ENCODE results near the gene TOM1L1. TPM values are rescaled to one million over a fixed set of nuclear protein-coding genes. Genes with fewer than 3 reads are reported as not detected.

TOM1L1 gene
- total RNA-seq, 1 donor from 2014 or later, result 9.0 TPM

DNA sequence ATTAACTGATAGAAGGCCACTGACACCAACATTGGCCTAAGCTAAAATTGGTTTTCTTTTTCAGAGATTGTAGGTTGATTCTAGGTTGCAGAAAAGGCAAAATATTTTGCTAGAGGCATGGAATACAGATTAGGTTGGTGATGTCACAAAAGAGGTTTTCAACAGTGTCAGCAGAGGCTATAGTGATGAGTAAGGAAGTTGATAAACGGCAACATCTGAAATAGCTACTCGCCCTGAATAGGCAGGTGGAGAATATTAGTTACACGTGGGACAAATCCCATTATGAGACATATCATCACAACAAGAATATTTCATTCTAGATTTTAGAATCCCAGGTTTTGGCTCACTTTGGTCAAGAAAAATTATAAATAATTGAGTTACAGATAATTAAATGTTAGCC is 1.5 kb upstream of the TOM1L1 start:
- intact Hi-C loops (cut with micrococcal nuclease), result no loop called here

DNA sequence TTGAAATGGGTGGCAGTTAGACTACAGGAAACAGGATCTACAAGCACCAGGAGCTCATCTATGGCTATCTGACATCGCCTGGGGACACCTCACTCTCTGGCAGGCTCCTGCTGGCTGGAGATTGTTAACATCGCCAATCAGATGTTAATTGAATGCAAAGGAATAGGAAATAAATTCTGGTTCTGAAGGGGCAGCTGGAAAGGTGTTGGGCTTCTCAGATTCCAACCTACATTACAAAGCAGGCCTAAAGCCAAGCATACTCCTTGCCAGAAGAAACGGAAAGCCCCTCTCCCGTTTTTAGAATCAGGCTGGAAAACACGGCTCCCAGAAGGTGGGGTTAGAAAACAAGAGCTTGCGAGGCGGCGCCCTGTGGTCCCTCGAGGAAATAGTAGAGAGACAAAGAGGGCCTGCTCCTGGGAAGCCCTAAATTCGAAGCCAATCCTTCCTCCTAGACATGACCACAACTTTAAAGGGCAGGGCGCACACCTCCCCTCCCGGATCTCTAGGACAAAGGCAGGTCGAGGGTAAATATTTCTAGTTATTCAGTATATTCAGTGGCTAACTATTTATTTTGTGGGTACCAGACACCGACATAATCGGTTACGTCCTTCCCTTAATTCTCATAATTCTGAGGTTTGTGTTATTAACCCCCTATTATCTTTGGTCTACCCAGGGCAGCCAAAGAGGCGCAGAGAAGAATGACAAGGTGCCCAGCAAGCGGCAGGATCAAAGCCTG is 763 bp upstream of the TOM1L1 start:
- TF ChIP-seq, protein P1, sequence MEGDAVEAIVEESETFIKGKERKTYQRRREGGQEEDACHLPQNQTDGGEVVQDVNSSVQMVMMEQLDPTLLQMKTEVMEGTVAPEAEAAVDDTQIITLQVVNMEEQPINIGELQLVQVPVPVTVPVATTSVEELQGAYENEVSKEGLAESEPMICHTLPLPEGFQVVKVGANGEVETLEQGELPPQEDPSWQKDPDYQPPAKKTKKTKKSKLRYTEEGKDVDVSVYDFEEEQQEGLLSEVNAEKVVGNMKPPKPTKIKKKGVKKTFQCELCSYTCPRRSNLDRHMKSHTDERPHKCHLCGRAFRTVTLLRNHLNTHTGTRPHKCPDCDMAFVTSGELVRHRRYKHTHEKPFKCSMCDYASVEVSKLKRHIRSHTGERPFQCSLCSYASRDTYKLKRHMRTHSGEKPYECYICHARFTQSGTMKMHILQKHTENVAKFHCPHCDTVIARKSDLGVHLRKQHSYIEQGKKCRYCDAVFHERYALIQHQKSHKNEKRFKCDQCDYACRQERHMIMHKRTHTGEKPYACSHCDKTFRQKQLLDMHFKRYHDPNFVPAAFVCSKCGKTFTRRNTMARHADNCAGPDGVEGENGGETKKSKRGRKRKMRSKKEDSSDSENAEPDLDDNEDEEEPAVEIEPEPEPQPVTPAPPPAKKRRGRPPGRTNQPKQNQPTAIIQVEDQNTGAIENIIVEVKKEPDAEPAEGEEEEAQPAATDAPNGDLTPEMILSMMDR (IDR thresholded peaks at IDR 0.05; ENCODE audit: borderline replicate concordance), result no peak
- H3K4me1 ChIP-seq, result peaks cover 23% of the 10 kb centered on the region
- no peaks in the 10 kb centered on the region for H3K36me3 ChIP-seq
- H3K27me3 ChIP-seq (ENCODE audit: low read depth), result peaks cover 4% of the 10 kb centered on the region
- no peak for DNase-seq
- no peak overlapping the region for H3K27ac ChIP-seq (replicated peaks)
- intact Hi-C loops (cut with micrococcal nuclease), result no loop called here
- H3K9me3 ChIP-seq (replicated peaks), result no peaks in the 10 kb centered on the region
- H3K4me3 ChIP-seq, result peak overlapping the region; percentile 74

More for the DNA sequence above, 1.5 kb upstream of the TOM1L1 start:
- Histone ChIP-seq H3K27ac (replicated peaks) (no peak overlapping the region), H3K36me3 (no peaks in the 10 kb centered on the region), H3K9me3 (replicated peaks) (no peaks in the 10 kb centered on the region), H3K27me3 (ENCODE audit: low read depth) (peaks cover 4% of the 10 kb centered on the region), H3K4me3 (no peak overlapping the region), H3K4me1 (peaks cover 23% of the 10 kb centered on the region)
- DNase-seq, result no peak
- TF ChIP-seq, protein P1 (IDR thresholded peaks at IDR 0.05; ENCODE audit: borderline replicate concordance), result no peak

DNA sequence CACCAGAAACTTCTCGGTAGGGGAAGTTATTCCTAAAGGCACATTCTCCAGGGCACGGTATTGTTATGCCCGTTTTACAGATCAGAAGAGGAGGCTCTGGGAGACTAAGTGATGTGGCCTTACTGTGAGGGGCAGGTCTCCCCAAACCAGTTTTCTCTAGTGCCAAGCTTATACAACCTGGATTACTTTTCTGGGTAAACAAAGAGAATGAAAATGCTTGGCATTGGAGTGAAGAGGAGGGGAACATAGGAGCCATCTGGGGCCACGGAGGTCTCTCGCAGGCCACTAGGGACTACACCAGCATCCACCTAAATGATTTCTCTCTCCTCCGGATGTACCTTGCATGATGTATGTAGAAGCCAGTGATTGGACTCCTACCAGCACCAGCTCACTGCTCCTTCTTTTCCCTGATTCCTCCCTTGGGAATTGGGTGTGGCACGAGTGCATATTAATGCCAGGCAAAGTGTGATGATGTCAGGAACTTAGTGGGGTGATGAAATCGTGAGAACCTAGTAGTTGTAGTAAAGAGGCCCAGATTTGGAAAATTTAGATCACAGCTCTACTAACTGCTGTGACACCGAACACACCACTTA is 674 bp downstream of the TOM1L1 start:
- peak overlapping the region; percentile 33 for H3K27ac ChIP-seq (replicated peaks)

DNA sequence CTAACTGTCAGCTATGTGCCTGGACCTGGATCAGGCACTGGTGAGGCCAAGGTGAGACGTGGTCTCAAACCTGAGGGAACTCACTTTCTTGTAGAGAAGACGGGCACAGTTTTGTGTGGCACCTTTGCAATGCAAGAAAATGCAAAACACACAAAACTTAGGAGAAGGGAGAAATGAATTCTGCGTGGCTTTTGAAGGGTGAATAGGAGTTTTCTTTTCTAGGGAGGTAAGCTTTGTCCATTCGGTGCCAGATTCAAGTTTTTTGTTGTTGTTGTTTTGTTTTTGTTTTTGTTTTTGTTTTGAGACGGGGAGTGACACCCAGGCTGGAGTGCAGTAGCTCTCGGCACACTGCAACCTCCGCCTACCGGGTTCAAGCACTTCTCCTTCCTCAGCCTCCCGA is 1.4 kb downstream of the TOM1L1 start:
- Histone ChIP-seq H3K9me3 (replicated peaks) (no peaks in the 10 kb centered on the region), H3K4me1 (peaks cover 23% of the 10 kb centered on the region), H3K27ac (replicated peaks) (no peak overlapping the region), H3K4me3 (no peak overlapping the region), H3K36me3 (no peaks in the 10 kb centered on the region), H3K27me3 (ENCODE audit: low read depth) (peaks cover 4% of the 10 kb centered on the region)
- DNase-seq, result no peak
- TF ChIP-seq, protein P1 (IDR thresholded peaks at IDR 0.05; ENCODE audit: borderline replicate concordance), result no peak
- intact Hi-C loops (cut with micrococcal nuclease), result no loop called here

More for the DNA sequence above, 674 bp downstream of the TOM1L1 start:
- no peak for DNase-seq
- intact Hi-C loops (cut with micrococcal nuclease), result no loop called here
- Histone ChIP-seq H3K9me3 (replicated peaks) (no peaks in the 10 kb centered on the region), H3K27me3 (ENCODE audit: low read depth) (peaks cover 4% of the 10 kb centered on the region), H3K4me3 (peak overlapping the region; percentile 74), H3K4me1 (peaks cover 23% of the 10 kb centered on the region), H3K36me3 (no peaks in the 10 kb centered on the region)
- TF ChIP-seq, protein P1 (IDR thresholded peaks at IDR 0.05; ENCODE audit: borderline replicate concordance), result no peak

DNA sequence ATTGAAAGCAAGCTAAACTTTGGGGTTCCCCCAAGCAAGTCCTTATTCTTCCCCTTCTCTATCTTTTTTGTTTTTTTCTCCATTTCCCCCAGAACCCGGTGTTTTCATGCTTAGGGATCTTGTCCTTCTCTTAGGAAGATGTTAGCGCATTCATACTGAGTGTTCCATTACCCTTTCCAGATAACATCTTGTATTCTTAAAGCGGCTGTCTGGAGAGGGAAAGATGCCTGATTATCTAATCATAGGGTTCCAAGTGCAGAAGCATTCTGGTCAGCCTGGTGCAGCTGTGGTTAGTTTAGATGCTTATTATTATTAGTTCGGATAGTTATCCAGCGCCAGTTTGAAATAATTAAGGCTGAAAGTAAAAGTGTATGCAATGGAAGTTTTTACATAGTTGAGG is 2.0 kb downstream of the TOM1L1 start:
- TF ChIP-seq, protein P1 (IDR thresholded peaks at IDR 0.05; ENCODE audit: borderline replicate concordance), result no peak
- Histone ChIP-seq H3K27ac (replicated peaks) (no peak overlapping the region), H3K4me1 (peaks cover 23% of the 10 kb centered on the region), H3K27me3 (ENCODE audit: low read depth) (peaks cover 4% of the 10 kb centered on the region), H3K36me3 (no peaks in the 10 kb centered on the region), H3K9me3 (replicated peaks) (no peaks in the 10 kb centered on the region), H3K4me3 (no peak overlapping the region)
- DNase-seq, result no peak
- intact Hi-C loops (cut with micrococcal nuclease), result no loop called here
